HEK293 (cell line): ENCODE measurements around the gene DIP2C.

ENCODE experiments used
- CTCF ChIA-PET: fragments of 350-600 bp; formaldehyde crosslinking; extraction: SDS; loops from one replicate; lab custom pipeline; 2021; ENCODE audit warnings: antibody characterized with exemption; lab: Yijun Ruan, JAX
- POLR2A ChIA-PET: fragments of 300-600 bp; formaldehyde crosslinking; extraction: SDS; loops from one replicate; lab custom pipeline; 2020; ENCODE audit warnings: antibody characterized with exemption, inconsistent platforms; lab: Yijun Ruan, JAX
- H3K27ac ChIP-seq: fragments of 200-500 bp; sonication (Bioruptor generic); 2 replicates; pipeline ENCODE4 v1.5.1; 2014; ENCODE audit warnings: low read depth, low read length, control low read depth, inconsistent platforms; ENCODE audit errors: extremely low read depth
- H3K36me3 ChIP-seq, 2 experiments: fragments of 200-500 bp in 1 of 2; sonication (Bioruptor generic) in 1 of 2; 1 replicate in 1 of 2; 2 replicates in 1 of 2; pipeline ENCODE4 v1.5.1; 2014 to 2017; ENCODE audit warnings: inconsistent platforms in 2 of 2, low read length in 2 of 2; ENCODE audit not compliant: control insufficient read depth in 2 of 2, insufficient read depth in 1 of 2
- H3K4me1 ChIP-seq: fragments of 200-500 bp; sonication (Bioruptor generic); 2 replicates; pipeline ENCODE4 v1.5.1; 2014; ENCODE audit warnings: mild to moderate bottlenecking, low read length, inconsistent platforms; ENCODE audit not compliant: control insufficient read depth, insufficient read depth
- H3K4me3 ChIP-seq: 2 replicates; pipeline ENCODE4 v1.5.1; 2011; ENCODE audit warnings: low read depth, mild to moderate bottlenecking, control low read depth, low read length, moderate library complexity
- H3K9me3 ChIP-seq: fragments of 200-500 bp; sonication (Bioruptor generic); 2 replicates; pipeline ENCODE4 v1.5.1; 2014; ENCODE audit warnings: low read depth, low read length, inconsistent platforms; ENCODE audit not compliant: control insufficient read depth, insufficient read depth
- ATF2 ChIP-seq: fragments of 450-650 bp; formaldehyde crosslinking; IDR thresholded peaks from 2 replicates; pipeline ENCODE4 v1.5.1; 2016; ENCODE audit warnings: missing biosample characterization, missing genetic modification characterization, low read depth
- GLIS1 ChIP-seq: fragments of 450-650 bp; formaldehyde crosslinking; IDR thresholded peaks from 2 replicates; pipeline ENCODE4 v1.5.1; 2016; ENCODE audit warnings: missing biosample characterization, missing genetic modification characterization
- MEIS1 ChIP-seq: sonication (generic); formaldehyde crosslinking; IDR thresholded peaks from 2 replicates; pipeline ENCODE4 v1.8.1; 2022; ENCODE audit warnings: missing genetic modification reagents, mild to moderate bottlenecking, borderline replicate concordance
- RBAK ChIP-seq: fragments of 450-650 bp; formaldehyde crosslinking; IDR thresholded peaks from 2 replicates; pipeline ENCODE4 v1.5.1; 2016; ENCODE audit warnings: missing biosample characterization, missing genetic modification characterization
- SCRT1 ChIP-seq: fragments of 450-650 bp; formaldehyde crosslinking; IDR thresholded peaks from 2 replicates; pipeline ENCODE4 v1.5.1; 2016; ENCODE audit warnings: missing biosample characterization, missing genetic modification characterization, borderline replicate concordance
- SETDB1 ChIP-seq: IDR thresholded peaks from one replicate; pipeline ENCODE4 v1.6.1; 2017; ENCODE audit warnings: mild to moderate bottlenecking, low read length, moderate library complexity, mixed read lengths; ENCODE audit not compliant: insufficient read length
- YY1 ChIP-seq: fragments of 450-650 bp; formaldehyde crosslinking; IDR thresholded peaks from 2 replicates; pipeline ENCODE4 v1.5.1; 2018; ENCODE audit warnings: missing biosample characterization, missing genetic modification characterization
- ZBTB1 ChIP-seq: fragments of 450-650 bp; formaldehyde crosslinking; IDR thresholded peaks from 2 replicates; pipeline ENCODE4 v1.5.1; 2016; ENCODE audit warnings: missing biosample characterization, missing genetic modification characterization
- ZBTB17 ChIP-seq: fragments of 450-650 bp; formaldehyde crosslinking; IDR thresholded peaks from 2 replicates; pipeline ENCODE4 v1.5.1; 2016; ENCODE audit warnings: missing biosample characterization, missing genetic modification characterization
- ZBTB49 ChIP-seq: fragments of 450-650 bp; formaldehyde crosslinking; IDR thresholded peaks from 2 replicates; pipeline ENCODE4 v1.5.1; 2016; ENCODE audit warnings: missing biosample characterization, missing genetic modification characterization, low read depth
- ZNF202 ChIP-seq: fragments of 450-650 bp; formaldehyde crosslinking; IDR thresholded peaks from 2 replicates; pipeline ENCODE4 v1.5.1; 2016; ENCODE audit warnings: missing biosample characterization, missing genetic modification characterization, borderline replicate concordance
- ZNF214 ChIP-seq: fragments of 450-650 bp; formaldehyde crosslinking; IDR thresholded peaks from 2 replicates; pipeline ENCODE4 v1.5.1; 2017; ENCODE audit warnings: missing biosample characterization, mild to moderate bottlenecking, missing genetic modification characterization, borderline replicate concordance
- ZNF239 ChIP-seq: fragments of 450-650 bp; formaldehyde crosslinking; IDR thresholded peaks from 2 replicates; pipeline ENCODE4 v1.5.1; 2016; ENCODE audit warnings: missing biosample characterization, missing genetic modification characterization
- ZNF24 ChIP-seq: fragments of 450-650 bp; formaldehyde crosslinking; IDR thresholded peaks from 2 replicates; pipeline ENCODE4 v1.5.1; 2016; ENCODE audit warnings: missing biosample characterization, missing genetic modification characterization
- ZNF350 ChIP-seq: fragments of 450-650 bp; formaldehyde crosslinking; IDR thresholded peaks from 2 replicates; pipeline ENCODE4 v1.5.0; 2017; ENCODE audit warnings: missing biosample characterization, mild to moderate bottlenecking, missing genetic modification characterization
- ZNF48 ChIP-seq: fragments of 450-650 bp; formaldehyde crosslinking; IDR thresholded peaks from 2 replicates; pipeline ENCODE4 v1.5.1; 2016; ENCODE audit warnings: missing biosample characterization, missing genetic modification characterization
- ZNF654 ChIP-seq: fragments of 450-650 bp; formaldehyde crosslinking; IDR thresholded peaks from 2 replicates; pipeline ENCODE4 v1.5.1; 2016; ENCODE audit warnings: low read depth, missing biosample characterization, missing genetic modification characterization
- ZNF658 ChIP-seq: fragments of 450-650 bp; formaldehyde crosslinking; IDR thresholded peaks from 2 replicates; pipeline ENCODE4; 2016; ENCODE audit warnings: missing biosample characterization, missing genetic modification characterization
- ZNF76 ChIP-seq: fragments of 450-650 bp; formaldehyde crosslinking; IDR thresholded peaks from 2 replicates; pipeline ENCODE4; 2016; ENCODE audit warnings: low read depth, missing biosample characterization, missing genetic modification characterization, borderline replicate concordance
- ZNF830 ChIP-seq: fragments of 450-650 bp; IDR thresholded peaks from 2 replicates; pipeline ENCODE4 v1.5.0; 2018; ENCODE audit warnings: missing biosample characterization, missing genetic modification characterization, low read depth, mild to moderate bottlenecking, moderate library complexity
- ZSCAN23 ChIP-seq: fragments of 450-650 bp; formaldehyde crosslinking; IDR thresholded peaks from 2 replicates; pipeline ENCODE4 v1.5.1; 2016; ENCODE audit warnings: missing biosample characterization, missing genetic modification characterization
- TF ChIP-seq, protein P1 (sequence below): fragments of 450-650 bp; formaldehyde crosslinking; IDR thresholded peaks from 2 replicates; pipeline ENCODE4 v1.5.1; 2016; ENCODE audit warnings: missing biosample characterization, missing genetic modification characterization
- TF ChIP-seq, protein P2 (sequence below): fragments of 450-650 bp; formaldehyde crosslinking; IDR thresholded peaks from 2 replicates; pipeline ENCODE4 v1.5.1; 2016; ENCODE audit warnings: missing biosample characterization, missing genetic modification characterization
- TF ChIP-seq, protein P3 (sequence below): fragments of 450-650 bp; formaldehyde crosslinking; optimal IDR thresholded peaks from 2 replicates; pipeline ENCODE3; 2016; ENCODE audit warnings: missing biosample characterization, mild to moderate bottlenecking, missing genetic modification characterization

DIP2C gene

DNA sequence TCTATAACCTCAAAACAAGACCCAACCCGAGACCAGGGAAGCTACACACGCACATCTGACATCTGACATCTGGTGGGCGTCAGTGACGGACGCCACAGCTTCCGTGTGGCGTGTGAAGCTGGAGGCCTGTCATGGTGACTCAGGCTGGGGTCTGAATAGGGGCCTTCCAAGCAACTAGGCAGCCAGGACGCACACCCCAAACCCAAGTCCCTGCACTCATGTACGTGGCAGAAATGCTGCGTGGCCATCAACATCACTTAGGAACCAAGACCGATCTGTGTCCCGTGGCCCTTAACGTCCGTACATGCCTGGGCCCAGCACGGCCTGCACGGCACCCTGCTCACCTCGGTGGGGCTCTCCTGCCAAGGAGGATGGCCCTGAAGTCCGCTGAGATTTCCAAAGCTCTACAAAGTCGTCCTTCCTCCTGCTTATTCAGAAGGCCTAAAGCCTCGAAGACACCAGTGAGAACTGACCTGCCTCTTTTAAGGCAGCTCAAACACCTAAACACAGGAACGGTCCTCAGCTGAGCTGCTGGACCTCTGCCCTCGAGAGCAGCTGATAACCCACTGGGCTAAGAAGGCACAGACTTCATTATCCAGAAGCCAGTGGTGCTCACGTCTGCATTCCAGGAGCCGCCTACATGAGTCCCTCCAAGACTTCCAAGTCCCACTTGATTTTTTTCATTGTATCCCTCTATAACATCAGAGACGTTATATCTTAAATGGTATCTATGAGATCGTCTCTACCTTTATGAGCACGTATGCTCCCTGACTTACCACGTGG is 82.5 kb downstream of the DIP2C start:
- TF ChIP-seq, protein P1, sequence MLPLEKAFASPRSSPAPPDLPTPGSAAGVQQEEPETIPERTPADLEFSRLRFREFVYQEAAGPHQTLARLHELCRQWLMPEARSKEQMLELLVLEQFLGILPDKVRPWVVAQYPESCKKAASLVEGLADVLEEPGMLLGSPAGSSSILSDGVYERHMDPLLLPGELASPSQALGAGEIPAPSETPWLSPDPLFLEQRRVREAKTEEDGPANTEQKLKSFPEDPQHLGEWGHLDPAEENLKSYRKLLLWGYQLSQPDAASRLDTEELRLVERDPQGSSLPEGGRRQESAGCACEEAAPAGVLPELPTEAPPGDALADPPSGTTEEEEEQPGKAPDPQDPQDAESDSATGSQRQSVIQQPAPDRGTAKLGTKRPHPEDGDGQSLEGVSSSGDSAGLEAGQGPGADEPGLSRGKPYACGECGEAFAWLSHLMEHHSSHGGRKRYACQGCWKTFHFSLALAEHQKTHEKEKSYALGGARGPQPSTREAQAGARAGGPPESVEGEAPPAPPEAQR (tag by site-specific recombination): no peak
- TF ChIP-seq, protein P2, sequence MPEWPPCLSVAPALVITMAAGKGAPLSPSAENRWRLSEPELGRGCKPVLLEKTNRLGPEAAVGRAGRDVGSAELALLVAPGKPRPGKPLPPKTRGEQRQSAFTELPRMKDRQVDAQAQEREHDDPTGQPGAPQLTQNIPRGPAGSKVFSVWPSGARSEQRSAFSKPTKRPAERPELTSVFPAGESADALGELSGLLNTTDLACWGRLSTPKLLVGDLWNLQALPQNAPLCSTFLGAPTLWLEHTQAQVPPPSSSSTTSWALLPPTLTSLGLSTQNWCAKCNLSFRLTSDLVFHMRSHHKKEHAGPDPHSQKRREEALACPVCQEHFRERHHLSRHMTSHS (tag by site-specific recombination): no peak
- TF ChIP-seq YY1 (tag by site-specific recombination) (no peak), ZNF830 (tag by site-specific recombination) (no peak), SETDB1 (no peak), MEIS1 (no peak), ZNF350 (no peak), ZBTB17 (tag by site-specific recombination) (no peak), ZNF658 (tag by site-specific recombination) (no peak), ZNF214 (tag by site-specific recombination) (no peak), ZNF48 (tag by site-specific recombination) (no peak), ATF2 (no peak), RBAK (no peak), ZBTB1 (no peak), ZNF654 (tag by site-specific recombination) (no peak), ZSCAN23 (no peak), SCRT1 (tag by site-specific recombination) (no peak)
- no peak overlapping the region for H3K4me3 ChIP-seq
- H3K36me3 ChIP-seq: no peaks in the 10 kb centered on the region
- no peaks in the 10 kb centered on the region for H3K4me1 ChIP-seq
- ChIA-PET CTCF (no interaction called here), POLR2A (no interaction called here)
- no peaks in the 10 kb centered on the region for H3K9me3 ChIP-seq
- H3K27ac ChIP-seq: no peak overlapping the region

GRCh38 chr10:605632-606325 is 83.7 kb downstream of the DIP2C start:
- H3K4me3 ChIP-seq: no peak overlapping the region
- no peaks in the 10 kb centered on the region for H3K36me3 ChIP-seq
- ChIA-PET CTCF (interaction anchor here (0.6 to 1.3 kb wide), 2 partner anchors 95 to 335 kb away, joined by 3 read pairs; no protein-coding TSS in a partner anchor), POLR2A (no interaction called here)
- no peak overlapping the region for H3K27ac ChIP-seq
- no peaks in the 10 kb centered on the region for H3K4me1 ChIP-seq
- no peak for TF ChIP-seq ZNF202 (tag by site-specific recombination)
- TF ChIP-seq ZNF830 (tag by site-specific recombination): no peak
- TF ChIP-seq ZNF658 (tag by site-specific recombination): no peak
- TF ChIP-seq GLIS1: no peak
- TF ChIP-seq ZBTB49 (tag by site-specific recombination): no peak
- TF ChIP-seq ZNF239 (tag by site-specific recombination): no peak
- TF ChIP-seq ZNF24: no peak
- no peak for TF ChIP-seq ZNF76 (tag by site-specific recombination)
- TF ChIP-seq, protein P3, sequence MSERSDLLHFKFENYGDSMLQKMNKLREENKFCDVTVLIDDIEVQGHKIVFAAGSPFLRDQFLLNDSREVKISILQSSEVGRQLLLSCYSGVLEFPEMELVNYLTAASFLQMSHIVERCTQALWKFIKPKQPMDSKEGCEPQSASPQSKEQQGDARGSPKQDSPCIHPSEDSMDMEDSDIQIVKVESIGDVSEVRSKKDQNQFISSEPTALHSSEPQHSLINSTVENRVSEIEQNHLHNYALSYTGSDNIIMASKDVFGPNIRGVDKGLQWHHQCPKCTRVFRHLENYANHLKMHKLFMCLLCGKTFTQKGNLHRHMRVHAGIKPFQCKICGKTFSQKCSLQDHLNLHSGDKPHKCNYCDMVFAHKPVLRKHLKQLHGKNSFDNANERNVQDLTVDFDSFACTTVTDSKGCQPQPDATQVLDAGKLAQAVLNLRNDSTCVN (tag by site-specific recombination): no peak
- H3K9me3 ChIP-seq: no peaks in the 10 kb centered on the region
